Mucosa of rectum (tissue), 2 donors: ENCODE data around the gene LYAR.

Source experiments
- H3K27ac ChIP-seq, 2 donors: one replicate each; pipeline ENCODE4 v1.7.0; 2013; ENCODE audit warnings: inconsistent platforms in 2 of 2, low read depth in 2 of 2, low read length in 2 of 2
- H3K27me3 ChIP-seq, 2 donors: one replicate each; pipeline ENCODE4 v1.7.0; 2013; ENCODE audit warnings: low read length in 2 of 2; ENCODE audit not compliant: control insufficient read depth in 2 of 2, insufficient read depth in 2 of 2
- H3K36me3 ChIP-seq, 2 donors: one replicate each; pipeline ENCODE4 v1.7.0; 2013; ENCODE audit warnings: low read length in 2 of 2; ENCODE audit not compliant: control insufficient read depth in 2 of 2, insufficient read depth in 2 of 2
- H3K4me1 ChIP-seq, 2 donors: one replicate each; pipeline ENCODE4 v1.7.0; 2013; ENCODE audit warnings: low read length in 2 of 2, mild to moderate bottlenecking in 1 of 2; ENCODE audit not compliant: control insufficient read depth in 2 of 2, insufficient read depth in 2 of 2
- H3K4me3 ChIP-seq, 2 donors: one replicate each; pipeline ENCODE4 v1.7.0; 2013; ENCODE audit warnings: low read length in 2 of 2
- H3K9ac ChIP-seq, 2 donors: one replicate each; pipeline ENCODE4 v1.7.0; 2013; ENCODE audit warnings: low read length in 2 of 2, low read depth in 1 of 2, mild to moderate bottlenecking in 1 of 2
- H3K9me3 ChIP-seq, 2 donors: one replicate each; pipeline ENCODE4 v1.7.0; 2013; ENCODE audit warnings: low read length in 2 of 2; ENCODE audit not compliant: control insufficient read depth in 2 of 2
- donor health status: healthy.
- donor health status: Normal muscosa, but diverticular disease.

LYAR gene

DNA sequence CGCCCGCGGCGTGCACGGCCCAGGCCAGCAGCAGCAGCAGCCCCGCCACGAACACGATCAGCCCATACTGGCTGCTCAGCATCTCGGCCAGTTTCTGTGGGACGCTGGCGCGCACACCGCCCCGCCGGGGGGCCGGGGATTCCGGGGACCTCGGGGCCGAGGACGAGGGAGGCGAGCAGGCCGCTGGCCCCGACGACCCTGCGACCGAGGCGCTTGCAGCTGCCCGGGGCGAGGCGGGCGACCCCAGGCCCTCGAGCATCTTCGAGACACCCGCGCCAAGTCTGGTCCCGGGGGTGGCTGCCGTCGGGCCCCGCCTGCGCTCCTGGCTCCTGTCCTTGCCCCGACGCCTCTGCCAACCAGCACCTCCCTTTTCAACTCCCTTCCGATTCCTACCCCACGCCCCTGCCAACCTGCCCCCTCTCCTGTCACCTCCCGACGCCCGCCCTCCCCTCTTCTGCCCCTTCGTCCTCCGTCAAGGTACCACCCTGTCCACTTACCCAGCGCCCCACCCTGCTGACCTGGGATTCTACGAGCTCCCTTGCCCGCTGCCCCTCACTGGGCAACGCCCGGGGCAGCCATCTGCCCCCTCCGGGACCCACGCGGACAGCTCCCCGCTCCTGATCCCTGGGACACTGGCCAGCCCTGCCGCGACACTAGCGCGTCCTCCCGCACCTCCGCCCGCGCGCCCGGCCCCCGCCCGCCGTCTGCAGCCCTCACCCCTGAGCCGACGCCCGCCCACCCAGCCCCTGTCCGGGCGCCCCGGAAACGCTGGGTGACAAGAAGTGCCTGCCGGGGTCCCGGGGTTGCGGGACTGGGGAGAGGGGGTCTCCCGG lies 63.1 kb downstream of the LYAR start, which contains the start of gene OTOP1:
Gene OTOP1 (minus strand): TSS at position 324 of the 833 bp plus-strand sequence. CDS start 65 bp downstream, at position 259.
- Histone ChIP-seq H3K4me1 (no peaks in the 10 kb centered on the region), H3K9me3 (no peaks in the 10 kb centered on the region), H3K9ac (no peak within 1 kb of the TSS), H3K36me3 (no peaks in the 10 kb centered on the region), H3K4me3 (no peak within 1 kb of the TSS), H3K27me3 (peaks cover 4 to 9% of the 10 kb centered on the region in 2 donors), H3K27ac (no peak within 1 kb of the TSS)

DNA sequence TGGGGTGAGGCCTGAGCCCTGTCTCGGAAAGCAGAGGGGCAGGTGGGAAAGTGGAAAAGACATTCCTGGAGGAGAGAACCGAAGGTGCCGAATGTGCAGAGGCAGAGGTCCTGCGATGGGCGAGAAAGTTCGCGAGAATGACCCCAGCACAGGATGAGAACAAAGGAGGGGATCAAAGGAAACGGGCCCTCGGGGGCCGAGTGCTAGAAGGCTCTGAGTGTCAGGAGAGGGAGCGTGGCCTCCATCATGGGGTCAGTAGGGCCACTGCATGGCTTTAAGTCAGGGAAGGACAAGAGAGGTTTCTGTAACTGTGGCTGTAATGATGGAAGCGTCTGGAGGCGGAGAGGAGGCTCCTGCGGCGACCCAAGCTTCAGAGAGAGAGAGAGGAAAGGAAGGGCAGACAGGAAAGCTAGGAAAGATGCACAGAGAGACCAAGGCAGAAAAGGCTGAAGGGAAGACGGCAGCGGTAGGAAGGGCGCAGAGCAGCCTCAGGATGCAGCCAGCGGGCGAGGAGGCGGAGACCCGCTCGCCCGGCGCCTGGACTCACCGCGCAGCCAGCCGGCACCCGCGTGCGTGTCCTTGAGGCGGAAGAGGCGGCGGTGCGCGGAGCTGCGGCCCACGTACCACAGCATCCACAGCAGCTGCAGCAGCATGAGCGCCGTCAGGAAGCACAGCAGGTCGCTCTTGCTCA lies 63.9 kb downstream of the LYAR start:
- H3K9ac ChIP-seq = no peak overlapping the region
- H3K27ac ChIP-seq = no peak overlapping the region
- H3K36me3 ChIP-seq = no peaks in the 10 kb centered on the region
- no peaks in the 10 kb centered on the region for H3K4me1 ChIP-seq
- H3K4me3 ChIP-seq = no peak overlapping the region
- no peaks in the 10 kb centered on the region for H3K9me3 ChIP-seq
- H3K27me3 ChIP-seq = peaks cover 4 to 9% of the 10 kb centered on the region in 2 donors
